ENCODE results near the gene FBXL7. TPM values are rescaled to one million over a fixed set of nuclear protein-coding genes. Genes with fewer than 3 reads are reported as not detected.

Gene FBXL7
- total RNA-seq, 2 experiments from 2014 or later, result not detected

DNA sequence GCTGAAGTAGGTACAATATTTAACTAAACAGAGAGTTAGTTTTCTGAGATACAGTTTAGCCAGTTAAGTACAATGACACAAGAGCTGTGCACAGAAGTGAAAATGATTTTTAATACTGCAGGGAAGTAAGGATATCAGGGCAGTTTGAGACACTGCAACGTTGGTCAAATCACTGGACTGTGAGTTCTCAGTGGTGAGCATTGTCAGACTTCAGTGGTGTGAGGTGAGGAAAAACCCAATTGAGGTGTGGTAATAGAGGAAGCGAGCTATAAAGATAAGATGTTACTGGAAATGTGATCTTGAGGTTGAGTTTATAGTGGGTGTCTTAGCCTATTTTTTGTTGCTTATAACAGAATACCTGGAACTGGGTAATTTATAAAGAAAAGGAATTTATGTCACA is 12.8 kb upstream of the FBXL7 start:
- DNase-seq (no peak), ATAC-seq (no peak)
- H3K4me3 Mint-ChIP-seq, result no peak overlapping the region
- no peaks in the 10 kb centered on the region for H3K9me3 Mint-ChIP-seq (ENCODE audit: low read depth)
- H3K36me3 Mint-ChIP-seq, result no peaks in the 10 kb centered on the region
- CTCF ChIA-PET, result no interaction called here
- no peaks in the 10 kb centered on the region for H3K27me3 Mint-ChIP-seq
- H3K27ac Mint-ChIP-seq, result no peak overlapping the region
- no peaks in the 10 kb centered on the region for H3K4me1 Mint-ChIP-seq

DNA sequence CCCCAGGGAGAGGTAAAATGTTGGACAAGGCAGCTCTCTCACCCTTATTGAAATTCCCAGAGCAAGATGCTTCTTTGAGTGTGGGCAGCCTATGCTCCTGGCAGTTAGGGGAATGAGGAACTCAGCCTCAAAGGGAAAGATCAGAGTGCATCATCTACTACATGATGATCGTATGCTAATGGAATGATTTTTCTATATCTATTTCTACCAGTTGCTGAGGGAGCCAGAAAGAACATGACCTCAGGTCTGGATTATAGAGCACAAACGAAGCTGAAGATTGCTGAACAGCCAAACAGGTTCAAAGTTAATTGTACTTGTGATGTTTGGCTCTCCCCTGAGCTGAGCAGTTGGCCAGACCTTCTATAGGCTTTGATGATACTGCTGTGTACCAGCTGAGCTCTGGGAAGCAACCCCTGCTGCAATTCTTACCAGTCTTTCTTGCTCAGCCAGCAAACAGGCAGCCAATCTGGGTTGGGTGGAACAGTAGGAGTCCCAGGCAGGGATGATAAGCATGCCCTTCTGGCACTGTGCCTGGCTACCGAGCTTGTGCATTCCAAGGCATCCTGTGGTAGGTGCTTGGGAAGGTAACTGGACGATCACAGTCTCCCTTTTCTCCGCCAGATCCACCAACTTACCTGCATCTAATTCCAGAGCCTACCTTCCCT is 10.3 kb upstream of the FBXL7 start:
- Mint-ChIP-seq H3K4me1 (no peaks in the 10 kb centered on the region), H3K36me3 (no peaks in the 10 kb centered on the region), H3K27ac (no peak overlapping the region), H3K4me3 (no peak overlapping the region), H3K9me3 (ENCODE audit: low read depth) (no peaks in the 10 kb centered on the region), H3K27me3 (no peaks in the 10 kb centered on the region)
- ATAC-seq (no peak), DNase-seq (no peak)
- CTCF ChIA-PET, result no interaction called here

DNA sequence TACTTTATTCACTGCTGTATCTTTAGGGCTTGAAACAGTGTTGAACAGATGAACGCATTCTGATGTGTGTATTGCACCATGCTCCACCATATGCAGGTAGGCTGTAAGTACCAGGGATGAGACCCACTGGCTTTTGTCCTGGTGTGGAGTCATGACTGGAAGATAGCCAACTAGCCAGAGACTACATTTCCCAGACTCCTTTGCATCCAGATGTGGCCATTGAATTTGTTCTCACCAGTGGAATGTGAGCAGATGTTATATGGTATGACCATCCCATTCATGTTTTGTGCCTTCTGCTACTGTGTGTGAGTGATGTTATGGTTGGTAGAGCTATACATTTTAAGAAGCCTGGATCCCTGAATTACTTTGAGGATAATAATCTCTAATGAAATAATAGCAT is 7.4 kb upstream of the FBXL7 start:
- no peaks in the 10 kb centered on the region for H3K9me3 Mint-ChIP-seq (ENCODE audit: low read depth)
- no peaks in the 10 kb centered on the region for H3K4me1 Mint-ChIP-seq
- ATAC-seq, result no peak
- no peak overlapping the region for H3K27ac Mint-ChIP-seq
- CTCF ChIA-PET, result no interaction called here
- no peaks in the 10 kb centered on the region for H3K27me3 Mint-ChIP-seq
- H3K36me3 Mint-ChIP-seq, result no peaks in the 10 kb centered on the region
- no peak for DNase-seq
- no peak overlapping the region for H3K4me3 Mint-ChIP-seq

DNA sequence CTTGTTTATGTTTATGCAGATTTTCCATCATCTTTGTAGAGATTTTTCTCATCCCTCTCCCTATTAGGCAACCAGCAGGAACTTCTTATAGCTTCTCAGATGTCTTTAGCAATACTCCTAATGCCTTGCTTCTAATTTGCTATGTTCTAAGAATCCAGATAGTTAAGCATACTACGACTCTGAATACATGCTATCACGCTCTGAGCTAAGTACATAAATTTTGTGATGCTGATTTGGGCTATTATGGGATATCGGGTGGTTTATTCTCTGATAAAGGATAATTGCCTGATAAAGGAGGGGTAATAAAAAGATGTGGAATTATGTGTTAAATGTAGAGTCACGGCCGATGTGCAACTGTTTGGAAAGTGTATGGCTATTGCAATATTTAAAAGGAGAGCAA is 6.5 kb upstream of the FBXL7 start:
- no peaks in the 10 kb centered on the region for H3K36me3 Mint-ChIP-seq
- DNase-seq (no peak), ATAC-seq (no peak)
- H3K9me3 Mint-ChIP-seq (ENCODE audit: low read depth), result no peaks in the 10 kb centered on the region
- CTCF ChIA-PET, result no interaction called here
- no peak overlapping the region for H3K4me3 Mint-ChIP-seq
- peaks cover 8% of the 10 kb centered on the region for H3K27me3 Mint-ChIP-seq
- H3K4me1 Mint-ChIP-seq, result no peaks in the 10 kb centered on the region
- H3K27ac Mint-ChIP-seq, result no peak overlapping the region

DNA sequence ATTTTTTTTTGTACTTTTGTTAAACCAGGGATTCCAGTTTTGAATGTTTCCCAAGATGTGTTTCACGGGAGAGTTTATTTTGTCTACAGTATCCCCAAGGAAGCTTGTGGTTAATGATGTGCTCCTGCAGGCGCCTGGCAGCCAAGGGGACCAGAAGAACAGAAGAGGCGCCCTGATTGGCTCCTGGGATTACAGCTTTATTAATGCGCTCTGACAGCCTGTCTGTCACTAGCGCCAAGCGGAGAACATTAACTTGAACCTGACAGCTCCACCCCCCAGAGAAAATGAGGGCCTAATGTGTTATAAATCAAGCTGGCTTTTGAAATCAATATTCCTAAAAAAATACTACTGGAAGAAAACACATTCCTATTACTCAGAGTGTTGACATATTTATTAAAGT is 5.0 kb upstream of the FBXL7 start:
- CTCF ChIA-PET, result no interaction called here
- H3K36me3 Mint-ChIP-seq, result no peaks in the 10 kb centered on the region
- H3K27me3 Mint-ChIP-seq, result peaks cover 19% of the 10 kb centered on the region
- no peaks in the 10 kb centered on the region for H3K9me3 Mint-ChIP-seq (ENCODE audit: low read depth)
- no peaks in the 10 kb centered on the region for H3K4me1 Mint-ChIP-seq
- H3K27ac Mint-ChIP-seq, result no peak overlapping the region
- no peak for ATAC-seq
- no peak for DNase-seq
- H3K4me3 Mint-ChIP-seq, result no peak overlapping the region

DNA sequence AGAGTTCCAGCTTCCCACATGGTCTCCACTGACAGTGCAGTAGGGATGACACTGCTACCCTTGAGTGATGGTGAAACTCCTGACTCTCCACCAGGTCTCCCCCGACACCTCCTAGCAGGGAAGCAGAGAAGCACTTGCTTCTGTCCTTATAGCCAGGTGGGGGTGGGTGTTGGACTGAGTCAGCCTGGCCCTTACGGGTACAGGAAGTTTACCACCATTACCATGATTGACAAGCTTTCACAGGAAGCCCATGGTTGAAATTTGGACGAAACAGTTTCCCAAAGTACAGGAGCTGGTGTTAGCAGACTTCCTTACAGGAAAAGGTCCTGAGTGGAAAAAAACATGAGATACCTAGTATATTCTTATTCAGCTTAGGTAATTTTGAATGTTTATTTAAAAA is 3.1 kb upstream of the FBXL7 start:
- no peak overlapping the region for H3K4me3 Mint-ChIP-seq
- DNase-seq (no peak), ATAC-seq (no peak)
- peaks cover 3% of the 10 kb centered on the region for H3K36me3 Mint-ChIP-seq
- H3K27me3 Mint-ChIP-seq, result peaks cover 32% of the 10 kb centered on the region
- H3K9me3 Mint-ChIP-seq (ENCODE audit: low read depth), result no peaks in the 10 kb centered on the region
- CTCF ChIA-PET, result no interaction called here
- H3K4me1 Mint-ChIP-seq, result no peaks in the 10 kb centered on the region
- H3K27ac Mint-ChIP-seq, result no peak overlapping the region

DNA sequence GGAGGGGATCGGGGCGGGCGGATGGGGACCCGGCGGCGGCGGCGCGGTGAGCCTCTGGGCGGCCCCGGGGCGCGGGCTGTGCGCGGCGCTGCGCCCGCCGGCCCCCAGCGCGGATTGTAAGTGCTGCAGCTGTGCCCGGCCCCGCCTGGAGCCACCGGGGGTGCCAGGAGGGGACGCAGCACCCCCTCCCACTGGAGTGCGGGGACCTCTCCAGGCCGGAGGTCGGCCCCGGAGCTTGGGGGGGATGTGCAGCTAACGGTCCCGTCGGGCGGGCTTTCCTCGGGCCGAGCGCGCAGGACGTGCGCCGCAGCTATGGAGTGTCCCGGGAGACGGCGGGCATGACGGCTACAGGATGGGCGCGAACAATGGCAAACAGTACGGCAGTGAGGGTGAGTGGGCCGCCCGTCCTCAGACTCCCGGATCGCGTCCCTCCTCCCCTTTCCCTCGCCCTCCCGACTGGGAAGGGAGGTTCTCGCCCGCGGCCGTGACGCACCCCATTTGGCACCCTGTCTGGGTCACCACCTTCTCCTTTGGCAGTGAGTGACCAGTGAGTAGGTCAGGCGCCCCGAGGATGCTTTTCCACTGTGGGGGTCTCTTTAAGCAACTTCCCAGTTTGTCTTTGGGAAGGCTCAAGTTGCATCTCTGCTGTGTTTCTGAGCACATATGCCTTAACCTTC is 483 bp downstream of the FBXL7 start:
- CTCF ChIA-PET, result no interaction called here
- Mint-ChIP-seq H3K4me3 (no peak overlapping the region), H3K4me1 (no peaks in the 10 kb centered on the region), H3K9me3 (ENCODE audit: low read depth) (no peaks in the 10 kb centered on the region), H3K27me3 (peaks cover 35% of the 10 kb centered on the region), H3K36me3 (peaks cover 3% of the 10 kb centered on the region), H3K27ac (no peak overlapping the region)
- ATAC-seq, result no peak
- no peak for DNase-seq

DNA sequence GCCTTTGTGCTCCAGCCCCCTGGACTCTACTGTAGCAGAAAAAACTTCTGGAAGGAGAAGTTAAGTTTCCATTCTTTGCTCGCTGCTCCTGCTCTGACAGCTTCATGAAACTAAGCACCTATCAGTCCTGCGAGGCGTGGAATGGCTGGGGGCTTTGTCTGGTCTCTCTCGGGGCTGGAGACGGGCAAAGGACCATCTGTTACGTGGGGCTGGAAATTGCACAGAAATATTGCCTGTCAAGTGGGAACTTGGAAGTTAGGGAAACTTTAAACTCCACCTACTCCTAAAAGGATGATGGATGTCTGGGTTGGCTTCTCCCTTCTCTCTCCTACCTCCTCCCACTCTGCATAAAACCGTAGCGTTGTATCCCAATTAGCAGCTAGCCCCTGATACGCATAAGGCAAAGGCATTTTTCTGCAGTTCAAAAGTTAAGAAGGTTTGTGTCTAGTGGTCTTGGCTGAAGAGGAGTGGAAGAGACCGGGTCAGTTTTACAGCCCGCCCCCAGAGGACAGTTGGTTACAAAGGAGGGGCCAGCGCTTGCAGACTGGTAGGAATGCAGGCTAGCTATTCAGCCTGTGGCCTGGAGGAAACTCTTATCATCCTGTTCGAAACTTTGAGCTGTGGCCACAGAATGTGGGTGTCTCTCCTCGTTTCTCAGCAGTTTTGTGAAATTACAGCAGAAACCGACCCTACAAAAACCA is 1.3 kb downstream of the FBXL7 start:
- H3K27me3 Mint-ChIP-seq, result peaks cover 35% of the 10 kb centered on the region
- CTCF ChIA-PET, result no interaction called here
- ATAC-seq (no peak), DNase-seq (no peak)
- peaks cover 3% of the 10 kb centered on the region for H3K36me3 Mint-ChIP-seq
- no peaks in the 10 kb centered on the region for H3K9me3 Mint-ChIP-seq (ENCODE audit: low read depth)
- no peak overlapping the region for H3K27ac Mint-ChIP-seq
- no peaks in the 10 kb centered on the region for H3K4me1 Mint-ChIP-seq
- H3K4me3 Mint-ChIP-seq, result no peak overlapping the region

DNA sequence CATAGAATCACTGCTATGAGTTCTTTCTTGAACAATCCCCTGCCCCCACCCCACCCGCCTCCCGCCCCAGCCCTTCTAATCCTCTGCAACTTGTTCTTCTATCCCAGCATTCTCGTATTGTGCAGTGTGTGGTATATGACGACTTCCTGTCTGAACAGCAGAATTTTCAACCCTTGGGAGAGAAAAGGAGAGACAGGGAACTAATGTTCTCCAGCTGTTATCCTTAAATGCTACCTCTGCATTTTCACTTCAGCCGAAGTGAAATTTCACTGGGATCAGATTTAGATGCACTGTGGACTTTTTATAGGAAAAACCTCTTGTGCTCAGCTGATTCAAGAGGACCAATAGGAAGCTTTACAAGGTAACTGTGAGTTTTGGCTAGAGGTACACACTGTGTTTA is 2.2 kb downstream of the FBXL7 start:
- Mint-ChIP-seq H3K36me3 (peaks cover 3% of the 10 kb centered on the region), H3K4me3 (no peak overlapping the region), H3K4me1 (no peaks in the 10 kb centered on the region), H3K27ac (no peak overlapping the region), H3K27me3 (peaks cover 35% of the 10 kb centered on the region), H3K9me3 (ENCODE audit: low read depth) (no peaks in the 10 kb centered on the region)
- ATAC-seq, result no peak
- DNase-seq, result no peak
- CTCF ChIA-PET, result no interaction called here

DNA sequence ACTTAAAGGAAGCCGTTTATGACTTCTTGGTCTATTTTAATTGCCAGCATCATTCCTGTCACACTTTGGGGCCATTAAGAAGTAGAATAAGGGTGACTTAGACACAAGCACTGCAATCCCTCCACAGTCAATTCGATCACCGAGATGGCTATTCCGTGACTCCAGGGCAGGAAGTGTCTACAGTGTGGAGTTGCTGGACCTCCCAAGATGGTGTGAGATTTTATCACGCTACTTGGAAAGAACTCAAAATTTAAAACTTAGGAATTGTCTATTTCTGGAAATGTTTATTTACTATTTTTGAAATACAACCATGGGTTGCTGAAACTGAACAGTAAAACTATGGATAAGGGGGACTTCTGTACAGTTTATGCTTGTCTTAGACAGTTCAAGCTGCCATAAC is 6.2 kb downstream of the FBXL7 start:
- Mint-ChIP-seq H3K27me3 (peaks cover 9% of the 10 kb centered on the region), H3K4me1 (no peaks in the 10 kb centered on the region), H3K9me3 (ENCODE audit: low read depth) (no peaks in the 10 kb centered on the region), H3K4me3 (no peak overlapping the region), H3K27ac (no peak overlapping the region), H3K36me3 (no peaks in the 10 kb centered on the region)
- CTCF ChIA-PET, result no interaction called here
- no peak for DNase-seq
- ATAC-seq, result no peak

DNA sequence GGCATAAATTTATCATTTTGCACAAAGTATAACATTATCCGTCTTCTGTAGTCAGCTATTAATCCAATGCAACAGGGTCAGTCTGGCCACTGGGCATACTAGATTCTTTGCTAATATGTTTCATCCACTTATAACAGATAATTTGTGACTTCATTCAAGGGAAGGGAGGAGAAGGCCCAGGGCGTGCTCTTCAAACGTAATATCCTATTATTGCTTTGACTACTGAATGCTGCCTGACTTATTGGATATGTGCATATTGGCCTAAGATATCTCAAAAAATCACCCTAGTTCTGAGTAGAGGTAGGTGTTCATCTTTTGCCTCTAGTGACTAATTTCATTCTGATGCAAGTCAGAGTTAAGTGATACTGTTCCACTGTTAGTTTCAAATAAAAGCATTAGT is 6.9 kb downstream of the FBXL7 start:
- DNase-seq (no peak), ATAC-seq (no peak)
- no peaks in the 10 kb centered on the region for H3K36me3 Mint-ChIP-seq
- no peaks in the 10 kb centered on the region for H3K4me1 Mint-ChIP-seq
- CTCF ChIA-PET, result no interaction called here
- H3K27me3 Mint-ChIP-seq, result peaks cover 3% of the 10 kb centered on the region
- H3K27ac Mint-ChIP-seq, result no peak overlapping the region
- no peaks in the 10 kb centered on the region for H3K9me3 Mint-ChIP-seq (ENCODE audit: low read depth)
- H3K4me3 Mint-ChIP-seq, result no peak overlapping the region

DNA sequence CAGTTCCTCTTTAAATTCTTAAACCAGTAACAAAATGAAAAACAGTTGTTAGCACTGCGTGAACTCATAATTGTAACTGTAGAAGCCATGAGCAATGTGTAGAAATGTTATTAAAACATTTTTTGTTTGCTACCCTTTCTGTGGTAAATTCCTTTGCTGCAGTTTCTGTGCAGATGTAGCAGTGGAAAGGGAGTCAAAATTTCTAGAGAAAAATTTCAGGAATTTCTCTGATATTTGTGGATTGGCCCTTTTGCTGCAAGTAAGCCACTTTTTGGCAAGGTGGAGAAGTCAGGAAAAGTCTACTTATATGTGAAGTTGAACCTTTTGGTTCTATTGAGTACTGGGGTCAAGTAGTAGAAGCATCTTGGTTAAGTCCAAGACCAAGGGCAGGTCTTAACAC is 10.1 kb downstream of the FBXL7 start:
- no peaks in the 10 kb centered on the region for H3K27me3 Mint-ChIP-seq
- CTCF ChIA-PET, result no interaction called here
- no peak overlapping the region for H3K27ac Mint-ChIP-seq
- H3K4me1 Mint-ChIP-seq, result no peaks in the 10 kb centered on the region
- H3K9me3 Mint-ChIP-seq (ENCODE audit: low read depth), result no peaks in the 10 kb centered on the region
- no peak for DNase-seq
- H3K36me3 Mint-ChIP-seq, result no peaks in the 10 kb centered on the region
- ATAC-seq, result no peak
- no peak overlapping the region for H3K4me3 Mint-ChIP-seq

DNA sequence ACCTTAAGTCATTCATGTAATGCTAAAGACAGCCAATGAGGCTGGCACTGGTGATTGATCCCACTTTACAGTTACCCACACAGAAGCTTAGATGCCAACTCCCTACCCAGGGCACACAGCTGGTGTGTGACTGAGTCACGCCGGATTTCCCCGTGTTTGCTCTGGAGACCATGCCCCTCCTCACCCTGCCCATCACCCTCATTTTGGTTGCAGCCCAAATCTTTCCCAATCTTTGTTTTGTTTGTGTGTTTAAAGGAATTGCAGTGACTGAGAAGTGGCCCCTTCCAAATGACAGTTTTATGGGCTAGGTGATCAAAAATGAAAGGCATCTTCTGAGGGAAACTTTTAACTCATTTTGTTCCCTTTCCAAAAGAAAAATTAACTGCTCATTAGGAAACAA is 10.9 kb downstream of the FBXL7 start:
- Mint-ChIP-seq H3K4me3 (no peak overlapping the region), H3K4me1 (no peaks in the 10 kb centered on the region), H3K36me3 (no peaks in the 10 kb centered on the region), H3K27ac (no peak overlapping the region), H3K9me3 (ENCODE audit: low read depth) (no peaks in the 10 kb centered on the region), H3K27me3 (no peaks in the 10 kb centered on the region)
- CTCF ChIA-PET, result no interaction called here
- ATAC-seq (no peak), DNase-seq (no peak)

DNA sequence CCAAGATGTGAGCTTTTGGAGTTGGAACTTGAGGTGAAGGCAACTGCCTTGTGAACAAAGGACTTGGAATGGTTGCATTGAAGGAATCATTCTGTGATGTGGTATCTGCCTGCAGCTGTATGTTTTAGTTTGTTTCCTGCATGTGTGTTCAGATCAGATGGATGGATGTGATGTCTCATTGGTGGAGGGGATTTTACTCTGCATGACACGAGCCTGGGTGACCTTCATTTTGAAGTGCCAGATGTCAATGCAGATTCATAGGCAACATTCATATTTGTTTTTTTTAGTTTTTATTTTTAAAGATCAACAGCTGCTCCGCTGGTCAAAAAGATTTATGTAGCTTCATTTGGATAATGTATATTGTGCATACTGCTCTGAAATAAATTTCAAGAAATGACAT is 13.5 kb downstream of the FBXL7 start:
- H3K4me1 Mint-ChIP-seq, result no peaks in the 10 kb centered on the region
- CTCF ChIA-PET, result no interaction called here
- peaks cover 4% of the 10 kb centered on the region for H3K9me3 Mint-ChIP-seq (ENCODE audit: low read depth)
- H3K36me3 Mint-ChIP-seq, result peaks cover 2% of the 10 kb centered on the region
- DNase-seq (no peak), ATAC-seq (no peak)
- H3K4me3 Mint-ChIP-seq, result no peak overlapping the region
- no peak overlapping the region for H3K27ac Mint-ChIP-seq
- no peaks in the 10 kb centered on the region for H3K27me3 Mint-ChIP-seq

All from activated CD8-positive, alpha-beta memory T cell treated with anti-CD3 and anti-CD28 coated beads, Interleukin-2, amount 10 ng/mL, durations not matched to agents 7 days and 5 days (primary cell).